Neural crest cell (in vitro differentiated cells): ENCODE measurements around the gene PCBP3. TPM values are rescaled to one million over a fixed set of nuclear protein-coding genes. Genes with fewer than 3 reads are reported as not detected.
"Not testable (repeated sequence)": the region's sequence is repeated elsewhere in the genome, so short reads cannot be mapped to it uniquely, and the experiment has no call there.

ENCODE experiments used
- DNase-seq: peaks from one replicate; pipeline ENCODE4 v3.0.0; 2021; ENCODE audit warnings: low read depth, mixed read lengths, low spot score
- H3K27ac Mint-ChIP-seq: one replicate; pipeline ENCODE4 v1.8.0; 2021; ENCODE audit warnings: mild to moderate bottlenecking, mixed read lengths; ENCODE audit not compliant: unreplicated experiment
- H3K27me3 Mint-ChIP-seq: 2 replicates; pipeline ENCODE4 v1.8.0; 2021; ENCODE audit warnings: low read depth, mild to moderate bottlenecking, mixed read lengths
- H3K36me3 Mint-ChIP-seq: 2 replicates; pipeline ENCODE4 v1.8.0; 2021; ENCODE audit warnings: low read depth, mild to moderate bottlenecking, mixed read lengths
- H3K4me1 Mint-ChIP-seq: 2 replicates; pipeline ENCODE4 v1.8.0; 2021; ENCODE audit warnings: mixed read lengths
- H3K4me3 Mint-ChIP-seq: one replicate; pipeline ENCODE4 v1.8.0; 2021; ENCODE audit warnings: mild to moderate bottlenecking, mixed read lengths
- H3K9me3 Mint-ChIP-seq: 2 replicates; pipeline ENCODE4 v1.8.0; 2021; ENCODE audit warnings: mixed read lengths
- CTCF ChIP-seq: fragments of 200-600 bp; sonication (generic); conservative IDR thresholded peaks from 2 replicates; pipeline ENCODE4 v1.5.0; 2021; ENCODE audit warnings: antibody characterized with exemption, mild to moderate bottlenecking
- total RNA-seq: library from RNA; stranded (reverse); gene quantifications from 2 replicates; pipeline ENCODE4 v1.2.1, GENCODE V29; 2021

The PCBP3 gene
- total RNA-seq, 1 donor from 2014 or later, result 5.1 TPM

DNA sequence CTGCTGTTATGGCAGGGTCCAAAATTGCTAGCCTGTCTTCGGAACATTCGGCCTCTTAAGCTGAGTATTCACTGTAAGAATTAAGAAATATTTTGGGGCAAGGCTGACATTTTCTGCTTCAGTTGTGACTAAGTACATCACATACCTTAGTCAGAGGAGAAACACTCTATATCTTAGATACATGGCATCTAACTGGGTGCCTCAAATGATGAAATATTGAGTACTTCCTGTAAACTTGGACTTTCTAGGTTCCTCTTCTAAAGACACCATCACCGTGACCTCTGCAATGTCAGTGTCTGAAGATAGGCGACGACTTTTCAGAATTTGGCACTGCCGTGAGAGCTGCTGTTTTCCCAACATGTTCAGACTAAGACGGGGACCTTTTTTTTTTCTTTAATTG is 65.6 kb downstream of the PCBP3 start:
- no peaks in the 10 kb centered on the region for H3K36me3 Mint-ChIP-seq
- H3K4me1 Mint-ChIP-seq, result peaks cover 3% of the 10 kb centered on the region
- H3K9me3 Mint-ChIP-seq, result peaks cover 12% of the 10 kb centered on the region
- TF ChIP-seq CTCF, result no peak
- no peak overlapping the region for H3K27ac Mint-ChIP-seq
- H3K4me3 Mint-ChIP-seq, result no peak overlapping the region
- no peaks in the 10 kb centered on the region for H3K27me3 Mint-ChIP-seq
- no peak for DNase-seq

GRCh38 chr21:45709696-45710268 is 66.3 kb downstream of the PCBP3 start:
- no peak for DNase-seq
- peaks cover 12% of the 10 kb centered on the region for H3K9me3 Mint-ChIP-seq

GRCh38 chr21:45710306-45710705 is 66.8 kb downstream of the PCBP3 start:
- not testable (repeated sequence) for H3K36me3 Mint-ChIP-seq, H3K4me3 Mint-ChIP-seq, H3K27me3 Mint-ChIP-seq, DNase-seq, H3K27ac Mint-ChIP-seq, H3K4me1 Mint-ChIP-seq
- peaks cover 12% of the 10 kb centered on the region for H3K9me3 Mint-ChIP-seq

More at GRCh38 chr21:45709696-45710268, 66.3 kb downstream of the PCBP3 start:
- no peaks in the 10 kb centered on the region for H3K27me3 Mint-ChIP-seq
- no peak overlapping the region for H3K4me3 Mint-ChIP-seq
- TF ChIP-seq CTCF, result no peak
- peaks cover 3% of the 10 kb centered on the region for H3K4me1 Mint-ChIP-seq
- no peak overlapping the region for H3K27ac Mint-ChIP-seq
- H3K36me3 Mint-ChIP-seq, result no peaks in the 10 kb centered on the region

DNA sequence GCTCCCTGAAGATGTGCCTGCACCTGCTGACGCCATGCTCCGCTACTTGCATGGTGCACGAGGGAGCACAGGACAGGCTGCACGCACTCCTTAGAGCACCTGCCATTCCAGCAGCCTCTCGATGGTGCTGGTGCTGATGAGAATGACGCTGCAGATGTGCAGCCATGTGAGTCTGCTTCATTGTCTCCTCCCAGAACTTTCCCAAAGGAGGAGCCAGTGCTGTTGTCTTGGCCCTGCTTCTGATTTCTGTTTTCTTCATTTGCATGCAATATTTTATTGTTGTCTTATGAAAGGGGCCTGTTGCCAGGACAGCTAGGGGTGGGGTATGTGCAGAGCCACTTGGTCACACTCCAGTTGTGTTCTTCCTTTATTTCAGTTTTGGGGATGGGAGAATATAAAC is 70.1 kb downstream of the PCBP3 start:
- peaks cover 11% of the 10 kb centered on the region for H3K27me3 Mint-ChIP-seq
- H3K4me1 Mint-ChIP-seq, result peaks cover 3% of the 10 kb centered on the region
- DNase-seq, result no peak
- no peaks in the 10 kb centered on the region for H3K36me3 Mint-ChIP-seq
- H3K27ac Mint-ChIP-seq, result no peak overlapping the region
- TF ChIP-seq CTCF, result no peak
- H3K4me3 Mint-ChIP-seq, result no peak overlapping the region
- peaks cover 17% of the 10 kb centered on the region for H3K9me3 Mint-ChIP-seq

DNA sequence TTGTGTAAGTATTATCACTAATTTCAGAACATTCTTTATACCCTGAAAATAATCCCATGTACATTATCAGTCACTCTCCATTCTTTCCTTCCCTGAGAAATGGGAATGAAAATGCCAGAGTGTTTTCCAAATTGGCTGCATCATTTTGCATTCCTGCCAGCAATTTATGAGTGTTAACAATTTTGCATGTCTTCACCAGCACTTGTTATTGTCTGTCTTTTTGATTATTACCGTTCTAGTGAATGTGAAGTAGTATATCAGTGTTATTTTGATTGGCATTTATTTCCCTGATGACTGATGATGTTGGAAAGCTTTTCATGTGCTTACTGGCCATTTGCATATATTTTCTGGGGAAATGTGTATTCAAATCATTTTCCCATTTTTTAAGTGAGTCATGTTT is 71.9 kb downstream of the PCBP3 start:
- no peak overlapping the region for H3K27ac Mint-ChIP-seq
- TF ChIP-seq CTCF, result no peak
- peaks cover 16% of the 10 kb centered on the region for H3K9me3 Mint-ChIP-seq
- DNase-seq, result no peak
- no peak overlapping the region for H3K4me3 Mint-ChIP-seq
- no peaks in the 10 kb centered on the region for H3K36me3 Mint-ChIP-seq
- H3K27me3 Mint-ChIP-seq, result peaks cover 11% of the 10 kb centered on the region
- peaks cover 3% of the 10 kb centered on the region for H3K4me1 Mint-ChIP-seq

GRCh38 chr21:45718413-45718812 is 74.9 kb downstream of the PCBP3 start:
- Mint-ChIP-seq H3K4me3 (no peak overlapping the region), H3K27me3 (peaks cover 11% of the 10 kb centered on the region), H3K4me1 (peaks cover 3% of the 10 kb centered on the region), H3K27ac (no peak overlapping the region), H3K9me3 (peaks cover 5% of the 10 kb centered on the region), H3K36me3 (no peaks in the 10 kb centered on the region)
- TF ChIP-seq CTCF, result no peak
- DNase-seq, result no peak
